ENCODE measurements around the gene DGKD. TPM values are rescaled to one million over a fixed set of nuclear protein-coding genes. Genes with fewer than 3 reads are reported as not detected.

The DGKD gene
- total and polyA plus RNA-seq, 7 donors = 59.4 to 365 (median 173) TPM

- intact Hi-C loops (cut with DNase I) = no loop called here
- peak; percentile 22 to 66 (median 45) for ATAC-seq
- peaks cover 7 to 79% of the 10 kb centered on the region in 2 donors for H3K36me3 ChIP-seq (ENCODE audit: insufficient read depth in 1 of 2, low read depth in 1 of 2)
Observed at GRCh38 chr2:233481368-233482142, 127.3 kb downstream of the DGKD start.

GRCh38 chr2:233482616-233483015 is 128.3 kb downstream of the DGKD start:
- Histone ChIP-seq H3K4me1 (peaks cover 21% of the 10 kb centered on the region), H3K9me3 (no peaks in the 10 kb centered on the region), H3K36me3 (ENCODE audit: insufficient read depth in 1 of 2, low read depth in 1 of 2) (peaks cover 0 to 79% of the 10 kb centered on the region in 2 donors), H3K27me3 (ENCODE audit: insufficient read depth in 3 of 3, low read length in 2 of 3) (no peaks in the 10 kb centered on the region), H3K27ac (peak overlapping the region; percentile 56), H3K4me3 (no peak overlapping the region)
- ATAC-seq (no peak), DNase-seq (no peak)
- TF ChIP-seq, protein P1, sequence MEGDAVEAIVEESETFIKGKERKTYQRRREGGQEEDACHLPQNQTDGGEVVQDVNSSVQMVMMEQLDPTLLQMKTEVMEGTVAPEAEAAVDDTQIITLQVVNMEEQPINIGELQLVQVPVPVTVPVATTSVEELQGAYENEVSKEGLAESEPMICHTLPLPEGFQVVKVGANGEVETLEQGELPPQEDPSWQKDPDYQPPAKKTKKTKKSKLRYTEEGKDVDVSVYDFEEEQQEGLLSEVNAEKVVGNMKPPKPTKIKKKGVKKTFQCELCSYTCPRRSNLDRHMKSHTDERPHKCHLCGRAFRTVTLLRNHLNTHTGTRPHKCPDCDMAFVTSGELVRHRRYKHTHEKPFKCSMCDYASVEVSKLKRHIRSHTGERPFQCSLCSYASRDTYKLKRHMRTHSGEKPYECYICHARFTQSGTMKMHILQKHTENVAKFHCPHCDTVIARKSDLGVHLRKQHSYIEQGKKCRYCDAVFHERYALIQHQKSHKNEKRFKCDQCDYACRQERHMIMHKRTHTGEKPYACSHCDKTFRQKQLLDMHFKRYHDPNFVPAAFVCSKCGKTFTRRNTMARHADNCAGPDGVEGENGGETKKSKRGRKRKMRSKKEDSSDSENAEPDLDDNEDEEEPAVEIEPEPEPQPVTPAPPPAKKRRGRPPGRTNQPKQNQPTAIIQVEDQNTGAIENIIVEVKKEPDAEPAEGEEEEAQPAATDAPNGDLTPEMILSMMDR (IDR thresholded peaks at IDR 0.05) = no peak
- 46 to 65% (median 53%) methylated on average over 5 of the region's 5 CpGs for WGBS, 3 donors
- intact Hi-C loops (cut with DNase I) = no loop called here

More at GRCh38 chr2:233481368-233482142, 127.3 kb downstream of the DGKD start:
- TF ChIP-seq, protein P1 (IDR thresholded peaks at IDR 0.05) = no peak
- 28 to 45% (median 30%) methylated on average over 22 of the region's 22 CpGs for WGBS, 3 donors
- Histone ChIP-seq H3K27me3 (ENCODE audit: insufficient read depth in 3 of 3, low read length in 2 of 3) (no peaks in the 10 kb centered on the region), H3K27ac (peak overlapping the region; percentile 56), H3K4me1 (peaks cover 21% of the 10 kb centered on the region), H3K4me3 (no peak overlapping the region), H3K9me3 (no peaks in the 10 kb centered on the region)
- peak in 1 of 2 donors; percentile 60 for DNase-seq

- Histone ChIP-seq H3K4me3 (no peak overlapping the region), H3K36me3 (ENCODE audit: insufficient read depth in 1 of 2, low read depth in 1 of 2) (peaks cover 0 to 89% of the 10 kb centered on the region in 2 donors), H3K4me1 (peaks cover 16% of the 10 kb centered on the region), H3K9me3 (no peaks in the 10 kb centered on the region), H3K27ac (no peak overlapping the region), H3K27me3 (ENCODE audit: insufficient read depth in 3 of 3, low read length in 2 of 3) (no peaks in the 10 kb centered on the region)
- ATAC-seq (no peak), DNase-seq (no peak)
- 90 to 94% (median 91%) methylated on average over 15 of the region's 15 CpGs for WGBS, 3 donors
- intact Hi-C loops (cut with DNase I) = no loop called here
- TF ChIP-seq, protein P1 (IDR thresholded peaks at IDR 0.05) = no peak
Observed at GRCh38 chr2:233485726-233486125, 131.4 kb downstream of the DGKD start.

DNA sequence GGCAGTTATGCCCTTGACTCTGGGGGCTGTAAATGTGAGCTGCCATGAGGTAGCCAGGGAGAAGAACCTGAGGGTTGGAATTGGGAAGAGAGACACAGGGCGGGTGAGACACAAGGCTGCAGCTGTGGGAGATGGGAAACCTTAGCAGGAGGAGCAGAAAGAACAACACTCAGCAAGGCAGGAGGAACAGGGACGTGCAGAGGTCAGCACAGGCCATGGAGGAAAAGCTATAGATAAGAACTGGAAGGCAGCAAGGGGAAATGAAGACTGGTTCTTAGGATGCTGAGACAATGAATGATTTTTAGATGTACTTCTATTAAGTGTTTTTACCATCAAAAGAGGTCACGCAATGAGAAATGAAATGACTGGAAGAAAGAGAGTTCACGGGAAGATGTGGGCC is 132.1 kb downstream of the DGKD start:
- WGBS, 3 donors = 93 to 96% (median 94%) methylated on average over 4 of the region's 4 CpGs
- H3K36me3 ChIP-seq (ENCODE audit: insufficient read depth in 1 of 2, low read depth in 1 of 2) = peaks cover 0 to 95% of the 10 kb centered on the region in 2 donors
- H3K4me1 ChIP-seq = peaks cover 9% of the 10 kb centered on the region
- TF ChIP-seq, protein P1 (IDR thresholded peaks at IDR 0.05) = no peak
- ATAC-seq (no peak), DNase-seq (no peak)
- intact Hi-C loops (cut with DNase I) = no loop called here
- no peaks in the 10 kb centered on the region for H3K9me3 ChIP-seq
- H3K4me3 ChIP-seq = no peak overlapping the region
- H3K27me3 ChIP-seq (ENCODE audit: insufficient read depth in 3 of 3, low read length in 2 of 3) = no peaks in the 10 kb centered on the region
- no peak overlapping the region for H3K27ac ChIP-seq
